Stimulated activated CD8-positive, alpha-beta memory T cell treated with anti-CD3 and anti-CD28 coated beads, Interleukin-4, amount 100 ng/mL, for 24 hours (primary cell): Measurements from ENCODE around the gene SAE1.
"Not testable (repeated sequence)": the region's sequence is repeated elsewhere in the genome, so short reads cannot be mapped to it uniquely, and the experiment has no call there.

Source experiments
- DNase-seq: peaks from one replicate; pipeline ENCODE4 v3.0.0-alpha.2; 2020; ENCODE audit warnings: low read depth

The SAE1 gene

DNA sequence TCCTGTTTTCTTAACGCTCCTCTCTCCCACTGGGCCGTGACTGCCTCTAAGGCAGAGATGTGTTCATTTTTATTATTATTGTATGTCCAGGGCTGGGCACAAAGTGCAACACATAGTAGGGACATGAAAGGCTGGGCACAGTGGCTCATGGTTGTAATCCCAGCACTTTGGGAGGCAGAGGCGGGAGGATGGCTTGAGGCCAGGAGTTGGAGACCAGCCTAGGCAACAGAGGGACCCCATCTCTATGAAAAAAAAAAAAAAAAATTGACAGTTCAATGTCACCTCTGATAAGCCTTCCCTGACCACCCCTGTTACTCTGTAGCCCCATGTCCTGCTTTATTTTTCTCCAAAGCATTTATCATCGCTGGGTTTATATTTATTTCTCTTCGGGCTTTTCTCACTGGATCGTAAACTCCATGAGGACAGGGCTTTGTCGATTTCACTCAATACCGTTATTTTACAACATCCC, 481 bp upstream of the SAE1 start:
- DNase-seq: no peak

DNA sequence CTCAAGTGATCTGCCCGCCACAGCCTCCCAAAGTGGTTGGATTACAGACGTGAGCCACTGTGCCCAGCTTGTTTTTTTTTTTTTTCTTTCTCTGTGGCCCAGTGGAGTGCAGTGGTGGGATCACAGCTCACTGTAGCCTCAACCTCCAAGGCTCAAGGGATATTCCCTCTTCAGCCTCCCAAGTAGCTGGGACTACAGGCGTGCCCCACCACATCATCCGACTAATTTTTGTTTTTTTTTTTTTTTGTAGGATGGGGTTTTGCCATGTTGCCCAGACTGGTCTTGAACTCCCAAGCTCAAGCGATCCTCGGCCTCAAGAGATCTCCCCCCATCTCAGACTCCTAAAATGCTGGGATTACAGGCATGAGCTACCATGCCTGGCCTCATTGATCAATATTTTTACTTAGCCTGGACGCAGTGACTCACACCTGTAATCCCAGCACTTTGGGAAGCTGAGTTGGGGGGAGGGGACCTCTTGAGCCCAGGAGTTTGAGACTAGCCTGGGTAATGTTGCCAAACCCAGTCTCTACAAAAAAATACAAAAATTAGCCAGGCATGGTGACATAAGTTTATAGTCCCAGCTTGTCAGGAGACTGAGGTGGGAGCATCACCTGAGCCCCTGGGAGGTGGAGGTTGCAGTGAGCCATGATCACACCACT, 1.7 kb downstream of the SAE1 start:
- no peak for DNase-seq

DNA sequence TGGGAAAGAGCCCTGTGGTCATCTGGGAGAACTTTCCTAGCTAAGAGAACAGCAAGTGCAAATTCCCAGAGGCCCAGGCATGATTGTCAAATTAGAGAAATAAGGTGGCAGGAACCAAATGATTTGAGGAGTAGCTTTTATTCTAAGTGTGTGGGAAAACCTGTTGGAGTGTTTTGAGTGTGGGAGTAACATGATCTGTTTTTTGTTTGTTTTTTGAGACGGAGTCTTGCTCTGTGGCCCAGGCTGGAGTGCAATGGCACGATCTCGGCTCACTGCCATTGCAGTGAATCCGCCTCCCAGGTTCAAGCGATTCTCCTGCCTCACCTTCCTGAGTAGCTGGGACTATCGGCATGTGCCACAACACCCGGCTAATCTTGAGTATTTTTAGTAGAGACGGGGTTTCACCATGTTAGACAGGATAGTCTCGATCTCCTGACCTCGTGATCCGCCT, 2.4 kb downstream of the SAE1 start:
- DNase-seq: no peak

DNA sequence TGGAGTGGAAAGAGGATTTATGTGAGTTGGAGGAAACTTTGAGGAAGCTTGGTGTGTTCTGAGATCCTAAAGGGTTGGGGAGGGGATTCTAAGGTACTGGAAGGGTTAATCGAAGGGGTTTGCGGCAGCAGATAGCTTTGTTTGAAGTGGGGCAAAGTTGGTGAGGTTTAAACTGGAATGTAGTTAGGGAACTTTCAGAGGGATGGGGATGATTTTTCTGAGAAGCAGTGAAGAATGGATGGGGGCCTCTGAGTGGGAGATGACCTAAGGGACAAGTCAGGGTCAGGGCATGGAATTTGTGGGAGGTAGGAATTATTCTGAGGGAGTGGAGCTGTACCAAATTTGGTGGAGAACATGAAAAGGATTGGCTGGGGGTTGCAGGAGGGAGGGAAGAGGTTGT, 3.9 kb downstream of the SAE1 start:
- no peak for DNase-seq

DNA sequence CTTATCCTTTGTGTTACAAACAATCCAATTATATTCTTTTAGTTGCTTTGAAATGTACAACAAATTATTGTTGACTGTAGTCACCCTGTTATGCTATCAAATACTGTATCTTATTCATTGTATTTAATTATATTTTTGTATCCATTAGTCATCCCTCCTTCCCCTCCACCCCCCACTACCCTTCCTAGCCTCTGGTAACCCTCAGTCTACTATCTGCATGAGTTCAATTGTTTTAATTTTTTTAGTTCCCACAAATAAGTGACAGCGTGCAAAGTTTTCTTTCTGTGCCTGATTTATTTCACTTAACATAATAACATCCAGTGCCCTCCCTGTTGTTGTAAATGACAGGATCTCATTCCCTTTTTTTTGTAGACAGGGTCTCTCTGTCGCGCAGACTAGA, 4.5 kb downstream of the SAE1 start:
- no peak for DNase-seq

DNA sequence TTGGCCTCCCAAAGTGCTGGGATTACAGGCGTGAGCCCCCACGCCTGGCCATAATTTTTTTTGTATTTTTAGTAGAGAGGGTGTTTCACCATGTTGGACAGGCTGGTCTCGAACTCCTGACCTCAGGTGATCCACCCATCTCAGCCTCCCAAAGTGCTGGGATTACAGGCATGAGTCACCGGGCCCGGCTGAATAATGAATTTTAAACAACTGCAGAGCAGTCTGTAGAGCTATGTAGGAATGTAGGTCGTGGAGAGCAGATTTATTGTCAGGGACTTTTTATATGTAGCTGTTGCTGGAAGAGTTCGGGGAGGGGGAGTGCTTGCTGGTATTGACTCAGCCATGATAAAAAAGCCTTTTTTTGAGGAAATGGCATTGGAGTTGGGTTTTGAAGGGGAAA, 10.6 kb downstream of the SAE1 start:
- not testable (repeated sequence) for DNase-seq

DNA sequence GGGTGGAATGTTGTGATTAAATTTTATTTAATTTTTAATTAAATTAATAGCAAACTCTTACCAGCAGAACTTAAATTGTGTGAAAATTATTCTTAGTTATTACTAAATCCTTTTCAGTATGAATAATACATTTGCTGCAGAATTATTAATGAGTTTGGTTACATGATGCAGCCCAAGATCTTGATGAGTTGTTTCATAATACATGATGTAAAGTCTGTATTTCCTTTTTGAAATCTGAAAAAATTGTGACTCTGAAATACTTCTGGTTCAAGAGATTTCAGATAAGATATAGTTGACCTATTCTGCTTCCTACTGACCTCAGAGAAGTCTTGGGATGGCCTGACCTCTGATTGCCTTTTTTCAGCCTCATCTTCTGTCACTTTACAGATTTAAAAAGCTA, 11.1 kb downstream of the SAE1 start:
- DNase-seq: no peak

DNA sequence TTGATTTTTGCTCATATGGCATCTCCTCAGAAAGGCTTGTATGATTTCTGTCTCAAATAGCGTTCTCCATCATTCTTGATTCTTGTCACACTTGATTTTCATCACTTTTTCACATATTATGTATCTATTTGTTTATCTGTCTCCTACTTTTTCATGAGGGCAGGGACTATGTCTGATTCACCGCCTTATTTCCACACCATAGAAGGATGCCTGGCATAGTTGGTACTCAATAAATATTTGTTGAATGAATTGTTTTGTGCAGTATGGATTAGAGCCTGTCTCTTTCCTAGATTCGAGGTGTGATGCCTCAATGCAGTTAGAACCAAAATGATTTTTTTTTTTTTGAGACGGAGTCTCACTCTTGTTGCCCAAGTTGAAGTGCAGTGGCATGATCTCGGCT, 12.1 kb downstream of the SAE1 start:
- DNase-seq: no peak

DNA sequence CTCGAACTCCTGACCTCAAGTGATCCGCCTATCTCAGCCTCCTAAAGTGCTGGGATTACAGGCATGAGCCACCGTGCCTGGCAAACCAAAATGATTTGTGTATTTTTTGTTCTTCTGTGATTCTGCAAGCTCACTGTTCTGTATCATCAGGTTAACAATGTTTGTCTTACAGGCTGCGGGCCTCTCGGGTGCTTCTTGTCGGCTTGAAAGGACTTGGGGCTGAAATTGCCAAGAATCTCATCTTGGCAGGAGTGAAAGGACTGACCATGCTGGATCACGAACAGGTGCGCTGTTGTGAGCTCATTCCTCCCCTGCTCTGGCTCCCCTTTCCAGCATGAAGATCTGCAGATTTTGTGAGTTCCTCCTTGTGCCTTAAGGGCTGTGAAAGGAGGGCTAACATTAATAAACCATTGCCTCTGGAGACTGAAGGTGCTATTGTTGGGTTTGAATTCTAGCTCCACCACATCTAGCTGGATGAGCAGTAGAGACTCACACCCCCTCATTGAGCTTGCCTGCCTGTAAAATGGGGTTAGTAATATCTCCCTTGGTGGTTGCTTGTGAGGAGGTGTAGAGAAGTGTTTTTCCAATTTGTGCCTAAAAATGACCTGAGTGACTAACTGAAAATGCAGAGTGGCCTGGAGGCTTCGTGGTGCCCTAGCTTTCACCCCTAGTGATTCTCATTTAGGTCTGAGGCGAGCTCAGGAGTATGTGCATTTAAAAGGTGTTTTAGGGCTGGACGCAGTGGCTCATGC, 12.9 kb downstream of the SAE1 start:
- DNase-seq: no peak

DNA sequence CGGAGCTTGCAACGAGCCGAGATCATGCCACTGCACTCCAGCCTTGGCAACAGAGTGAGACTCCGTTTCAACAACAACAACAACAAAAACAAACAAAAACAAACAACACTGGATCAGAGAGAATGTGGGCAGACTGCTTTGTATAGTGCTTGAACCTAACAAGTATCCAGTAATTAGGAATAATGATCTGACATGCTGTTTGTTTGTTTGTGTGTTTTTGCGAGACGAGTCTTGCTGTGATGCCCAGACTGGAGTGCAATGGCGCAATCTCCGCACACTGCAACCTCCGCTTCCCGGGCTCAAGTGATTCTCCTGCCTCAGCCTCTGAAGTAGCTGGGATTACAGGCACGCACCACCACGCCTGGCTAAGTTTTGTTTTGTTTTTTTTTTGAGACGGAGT, 14.0 kb downstream of the SAE1 start:
- no peak for DNase-seq

DNA sequence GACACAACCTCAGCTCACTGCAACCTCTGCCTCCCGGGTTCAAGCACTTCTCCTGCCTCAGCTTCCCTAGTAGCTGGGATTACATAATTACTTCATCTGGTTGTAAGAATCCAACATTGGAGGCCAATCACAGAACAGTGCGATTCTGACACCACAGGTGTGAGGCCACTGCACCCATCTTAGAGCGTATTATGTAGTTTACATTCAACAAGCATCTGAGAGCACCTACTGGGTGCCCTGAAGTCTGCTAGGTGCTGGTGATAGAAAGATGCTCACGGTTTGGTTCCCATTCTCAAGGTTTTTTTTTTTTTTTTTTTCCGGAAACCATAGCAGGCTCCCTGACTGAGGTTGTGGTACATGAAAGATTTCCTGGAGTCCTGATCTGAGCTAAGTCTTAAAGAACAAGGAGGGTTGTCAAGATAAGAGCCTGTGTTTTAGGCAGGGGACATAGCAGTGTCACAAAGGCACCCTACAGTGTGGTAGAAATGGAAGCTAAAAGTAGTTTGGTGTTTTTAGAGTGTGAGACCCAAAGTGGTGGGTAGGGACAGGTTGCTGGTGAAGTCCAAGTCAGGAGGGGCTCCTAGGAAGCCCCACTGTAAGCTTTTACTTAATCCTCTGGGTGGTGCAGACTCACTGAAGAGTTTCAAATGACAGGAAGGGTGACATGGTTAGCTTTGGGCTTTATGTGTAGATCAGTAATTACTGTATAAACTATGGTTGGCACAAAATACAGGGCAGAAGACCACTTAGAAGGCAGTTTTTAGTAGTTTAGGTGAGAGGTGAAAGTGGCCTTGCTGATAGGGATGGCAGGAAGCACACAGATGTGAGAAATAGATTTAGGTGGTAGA, 15.2 kb downstream of the SAE1 start:
- DNase-seq: no peak

DNA sequence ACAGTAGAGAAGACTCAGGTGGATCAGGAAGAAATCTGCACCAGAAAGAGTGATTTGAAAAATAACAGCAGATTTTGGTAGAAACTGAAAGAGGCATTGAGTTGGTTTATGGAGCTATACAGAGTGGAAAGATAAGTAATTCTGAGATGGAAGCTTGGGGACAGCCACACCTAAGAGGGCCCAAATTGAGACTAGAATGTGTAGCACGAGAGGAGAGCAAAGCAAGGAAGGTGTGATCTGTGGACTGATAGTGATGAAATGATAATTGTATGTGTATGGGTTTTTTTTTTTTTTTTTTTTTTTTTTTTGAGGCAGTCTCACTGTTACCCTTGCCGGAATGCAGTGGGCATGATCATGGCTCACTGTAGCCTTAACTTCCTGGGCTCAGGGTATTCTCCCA, 16.3 kb downstream of the SAE1 start:
- DNase-seq: no peak

DNA sequence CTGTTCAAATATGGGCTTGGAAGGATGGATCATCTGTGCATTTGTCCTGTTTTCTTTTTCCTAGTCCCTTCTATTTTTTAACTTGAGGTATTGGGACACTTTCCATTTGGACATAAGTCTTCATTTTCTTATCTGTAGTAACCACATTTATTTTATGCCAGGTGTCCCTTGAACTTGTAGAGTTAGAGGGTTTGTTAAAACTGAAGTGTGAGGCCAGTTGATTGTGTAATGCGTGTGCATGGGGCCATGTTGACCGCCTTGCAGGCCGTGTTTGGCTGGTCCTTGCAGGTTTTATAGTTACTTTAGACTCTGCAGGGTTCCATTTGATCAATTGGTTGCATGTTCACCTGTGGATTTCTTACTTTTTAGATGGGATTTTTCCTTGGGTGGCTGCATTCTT, 21.0 kb downstream of the SAE1 start:
- DNase-seq: no peak

DNA sequence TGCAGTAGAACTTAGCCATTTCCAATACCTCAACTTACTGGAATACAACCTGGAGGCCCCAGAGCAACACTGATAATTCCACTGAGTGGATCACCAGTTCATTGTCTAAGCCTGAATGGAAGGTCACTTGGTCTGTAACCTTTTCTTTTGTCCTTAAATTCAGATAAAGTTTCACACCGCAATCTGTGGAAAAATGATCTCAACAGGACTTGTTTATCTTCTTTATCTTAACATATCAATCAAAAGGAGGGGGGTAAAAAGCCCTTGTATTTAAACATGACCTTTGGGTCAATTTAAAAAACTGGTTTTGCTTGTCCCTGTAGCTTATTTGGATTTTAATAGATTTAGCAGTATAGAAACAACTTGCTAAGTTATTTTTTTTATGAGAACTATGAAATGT, 21.6 kb downstream of the SAE1 start:
- DNase-seq: no peak

DNA sequence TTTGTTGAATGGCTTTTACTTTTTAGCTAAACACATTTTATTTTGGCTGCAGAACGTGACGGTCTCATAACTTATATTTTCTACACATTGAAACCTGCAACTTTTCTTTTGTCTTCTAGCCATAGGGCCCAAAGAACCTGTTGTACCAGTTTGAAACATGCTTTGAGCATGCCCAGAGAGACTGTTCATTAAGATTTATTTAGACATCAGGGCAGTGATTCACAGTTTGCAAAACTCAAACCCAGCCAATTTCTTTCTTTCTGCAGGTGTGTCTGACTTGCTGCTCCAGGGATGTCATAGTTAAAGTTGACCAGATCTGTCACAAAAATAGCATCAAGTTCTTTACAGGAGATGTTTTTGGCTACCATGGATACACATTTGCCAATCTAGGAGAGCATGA, 22.0 kb downstream of the SAE1 start:
- no peak for DNase-seq

DNA sequence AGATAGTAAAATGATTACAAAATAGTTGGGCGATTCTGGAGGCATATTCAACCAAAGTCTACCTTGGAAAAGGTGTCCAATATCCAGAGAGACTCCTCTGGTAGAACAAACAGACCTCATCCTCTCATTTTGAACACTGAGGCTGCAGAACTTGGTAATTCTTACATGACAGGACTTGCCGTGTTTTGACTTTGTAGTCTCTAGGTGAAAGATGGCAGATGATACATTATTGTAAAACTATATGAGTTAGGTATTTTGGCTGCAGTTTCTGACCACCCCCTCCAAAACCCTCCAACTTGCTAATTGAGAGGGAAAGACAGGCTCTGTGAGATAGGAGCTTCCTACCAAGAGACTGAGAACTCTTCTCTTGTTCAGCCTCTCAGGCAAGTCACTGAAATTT, 22.6 kb downstream of the SAE1 start:
- DNase-seq: no peak

DNA sequence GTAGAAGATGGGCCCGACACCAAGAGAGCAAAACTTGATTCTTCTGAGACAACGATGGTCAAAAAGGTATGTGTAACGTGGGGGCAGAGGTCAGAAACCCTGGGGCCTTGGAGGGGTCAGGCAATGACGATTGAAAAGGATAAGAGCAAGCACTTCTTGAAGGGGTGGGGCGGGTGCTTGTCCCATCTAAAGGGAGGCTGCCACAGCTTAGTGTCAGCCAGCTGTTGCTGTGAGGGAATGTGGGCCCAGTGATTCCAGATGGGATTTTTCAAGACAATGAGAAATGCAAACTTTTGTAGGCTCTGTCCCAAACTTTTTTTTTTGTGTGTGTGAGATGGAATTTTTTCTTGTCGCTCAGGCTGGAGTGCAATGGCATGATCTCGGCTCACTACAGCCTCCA, 24.5 kb downstream of the SAE1 start:
- DNase-seq: no peak

DNA sequence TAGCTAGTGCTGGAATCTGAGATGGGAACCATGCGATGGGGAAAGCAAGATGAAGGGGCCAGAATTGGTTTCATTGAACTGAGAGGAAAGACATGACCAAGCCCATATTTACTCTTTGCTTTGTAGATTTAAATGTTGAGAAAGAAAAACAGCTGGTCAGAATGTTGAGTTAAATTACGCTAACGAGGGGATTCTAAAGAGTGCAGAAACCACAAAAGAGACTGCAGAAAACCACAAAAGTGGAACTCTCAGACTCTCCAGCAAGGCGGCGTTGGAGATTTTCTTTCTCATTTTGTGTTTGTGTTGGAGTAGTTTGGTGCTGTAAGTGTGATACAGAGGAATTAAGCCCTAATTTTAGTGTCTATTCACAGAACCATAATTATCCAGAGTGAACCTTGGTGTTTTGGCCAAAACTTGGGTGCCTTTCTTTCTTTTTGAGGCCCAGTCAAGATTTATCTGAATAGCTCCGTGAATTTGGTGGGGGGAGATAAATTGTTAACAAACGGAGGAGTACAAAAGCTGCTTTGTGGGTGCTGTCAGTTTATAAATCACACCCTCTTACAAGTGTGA, 26.3 kb downstream of the SAE1 start:
- DNase-seq: no peak

DNA sequence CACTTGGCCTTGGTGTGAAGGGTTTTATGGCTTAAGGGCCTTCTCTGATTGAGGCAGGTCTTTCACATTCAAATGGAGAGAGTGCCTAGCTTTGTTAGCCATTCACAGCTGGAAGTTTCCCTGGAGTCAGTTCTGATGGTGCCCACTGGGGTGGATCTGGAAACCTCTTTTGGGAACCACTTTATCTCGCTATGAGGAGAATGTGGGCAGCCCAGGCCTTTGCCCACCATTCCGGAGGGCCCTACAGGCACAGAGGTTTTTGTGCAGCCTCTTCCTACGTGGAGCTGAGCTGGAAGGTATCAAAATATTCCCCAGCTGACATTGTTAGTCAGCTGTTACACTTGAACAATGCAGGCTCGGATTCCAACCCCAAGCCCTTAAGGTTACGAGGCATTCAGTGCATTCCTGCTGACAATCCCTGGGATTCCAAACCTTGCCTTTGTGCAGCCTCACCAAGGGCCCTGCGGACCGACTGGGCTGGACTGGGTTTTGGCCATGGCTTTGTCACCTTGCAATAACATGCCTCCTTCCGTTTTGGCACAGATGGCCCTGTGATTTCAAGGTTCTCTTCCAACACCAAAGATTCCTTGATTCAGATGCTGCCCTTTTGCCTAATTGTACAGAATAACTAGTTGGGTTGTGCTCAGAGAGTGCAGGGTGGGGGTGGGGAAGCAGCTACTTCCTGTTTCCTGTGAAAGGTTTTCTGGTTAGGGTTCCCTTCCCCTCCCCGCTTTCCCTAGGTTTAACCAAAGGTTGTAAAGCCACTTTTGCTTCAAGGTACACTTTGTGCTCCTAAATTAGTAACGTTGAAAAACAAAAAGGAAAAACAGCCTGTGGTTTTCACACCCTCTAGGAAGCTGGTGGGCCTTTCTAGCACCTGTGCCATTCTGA, 27.0 kb downstream of the SAE1 start:
- peak; percentile 22 for DNase-seq

DNA sequence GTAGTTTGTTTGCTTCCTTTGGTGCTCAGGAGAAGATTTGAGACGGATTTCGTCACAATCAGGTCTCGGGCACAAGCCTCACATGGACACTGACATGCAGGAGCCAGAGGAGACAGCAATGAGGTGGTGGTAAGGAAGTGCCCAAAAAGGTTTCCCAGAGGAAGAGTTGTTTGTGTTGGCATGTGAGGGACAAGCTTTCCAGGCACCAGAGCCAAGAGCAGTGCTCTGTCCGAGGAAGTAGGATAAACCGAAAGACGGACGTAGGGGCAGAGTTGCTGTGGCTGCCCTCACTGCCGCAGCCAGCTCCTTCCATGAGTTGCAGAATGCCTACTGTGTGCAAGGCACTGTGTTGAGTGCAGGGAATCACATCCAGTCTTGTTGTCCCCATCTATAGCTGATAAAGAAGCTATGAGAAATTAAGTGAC, 27.7 kb downstream of the SAE1 start:
- DNase-seq: no peak

DNA sequence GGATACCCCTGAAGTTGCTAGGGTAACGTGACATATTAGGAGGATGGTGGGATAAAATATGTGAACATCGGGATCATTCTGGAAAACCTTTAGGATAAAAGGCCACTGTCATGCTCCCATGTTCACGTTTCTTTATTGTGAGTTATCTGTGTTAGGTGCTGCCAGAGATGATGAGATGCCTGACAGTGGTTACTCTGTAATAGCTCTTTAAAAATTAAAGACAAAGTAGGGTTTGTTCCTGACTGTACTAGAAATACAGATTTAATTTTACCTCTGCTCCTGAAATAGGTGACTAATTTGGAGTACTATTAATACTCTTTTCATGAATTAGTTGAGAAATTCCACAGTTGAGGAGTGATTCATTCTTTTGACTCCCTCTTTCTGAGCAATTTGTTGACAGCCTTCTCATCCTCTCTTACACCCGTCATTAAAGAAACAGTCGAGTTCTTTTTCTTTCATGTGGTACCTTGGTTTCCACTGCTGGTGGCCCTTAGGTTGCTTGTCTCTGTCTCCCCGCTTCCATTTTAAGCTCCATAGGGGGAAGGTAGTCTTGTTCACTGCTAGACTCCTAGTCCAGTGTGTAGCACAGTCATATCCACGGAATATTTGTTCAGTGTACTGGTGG, 28.4 kb downstream of the SAE1 start:
- DNase-seq: no peak
